Mucosa of gallbladder (tissue), 1 donor: ENCODE measurements around the gene SHISAL2B. TPM values are rescaled to one million over a fixed set of nuclear protein-coding genes. Genes with fewer than 3 reads are reported as not detected.
"Not testable (repeated sequence)": the region's sequence is repeated elsewhere in the genome, so short reads cannot be mapped to it uniquely, and the experiment has no call there.

Experiments
- DNase-seq: peaks from one replicate; pipeline ENCODE4 v3.0.0-alpha.2; 2020; ENCODE audit warnings: low spot score
- total RNA-seq: library from RNA; stranded (reverse); gene quantifications from one replicate; pipeline ENCODE4 v1.2.1, GENCODE V29; 2021
- donor health status: DM: no; HTN: no; CAD: no.

SHISAL2B gene
- total RNA-seq, 1 donor from 2014 or later: not detected

GRCh38 chr5:64700765-64701164 is 10.5 kb downstream of the SHISAL2B start:
- no peak for DNase-seq

GRCh38 chr5:64706074-64706473 is 15.8 kb downstream of the SHISAL2B start:
- DNase-seq: not testable (repeated sequence)

GRCh38 chr5:64707191-64707590 is 16.9 kb downstream of the SHISAL2B start:
- DNase-seq: no peak

- not testable (repeated sequence) for DNase-seq
These were observed 24.2 kb downstream of the SHISAL2B start for GRCh38 chr5:64714495-64714894.

- DNase-seq: no peak
These were observed 32.3 kb downstream of the SHISAL2B start for GRCh38 chr5:64722588-64722987.

GRCh38 chr5:64727150-64727549 is 36.8 kb downstream of the SHISAL2B start:
- no peak for DNase-seq

GRCh38 chr5:64742411-64742810 is 52.1 kb downstream of the SHISAL2B start:
- DNase-seq: no peak

GRCh38 chr5:64742821-64743220 is 52.5 kb downstream of the SHISAL2B start:
- DNase-seq: no peak

- no peak for DNase-seq
These were observed 54.6 kb downstream of the SHISAL2B start for GRCh38 chr5:64744914-64745313.

GRCh38 chr5:64746446-64746845 is 56.1 kb downstream of the SHISAL2B start:
- DNase-seq: no peak

- DNase-seq: no peak
These were observed 59.1 kb downstream of the SHISAL2B start for GRCh38 chr5:64749385-64749784.

GRCh38 chr5:64754066-64754465 is 63.8 kb downstream of the SHISAL2B start:
- no peak for DNase-seq

GRCh38 chr5:64758901-64759300 is 68.6 kb downstream of the SHISAL2B start:
- DNase-seq: no peak

- DNase-seq: no peak
These were observed 69.8 kb downstream of the SHISAL2B start for GRCh38 chr5:64759960-64760660.

- no peak for DNase-seq
These were observed 73.7 kb downstream of the SHISAL2B start for GRCh38 chr5:64763948-64764503.

GRCh38 chr5:64765804-64766504 is 75.7 kb downstream of the SHISAL2B start:
- DNase-seq: no peak

- DNase-seq: no peak
These were observed 76.6 kb downstream of the SHISAL2B start for GRCh38 chr5:64766941-64767340.

Other genes starting within 250 kb of the SHISAL2B start
- gene RGS7BP, start 184.5 kb upstream of the SHISAL2B start, total RNA-seq: 1.5 TPM
- gene SREK1IP1, start 78.2 kb downstream of the SHISAL2B start, total RNA-seq: 17.1 TPM
- gene CWC27, start 78.4 kb downstream of the SHISAL2B start, total RNA-seq: 21.1 TPM